NCI-H345 (cell line): ENCODE measurements around the gene PURA.
"Not testable (repeated sequence)": the region's sequence is repeated elsewhere in the genome, so short reads cannot be mapped to it uniquely, and the experiment has no call there.

Experiments
- DNase-seq: peaks from one replicate; lab custom pipeline; 2025; lab: John Stamatoyannopoulos, UW

The PURA gene

GRCh38 chr5:140135127-140135526 lies 21.2 kb downstream of the PURA start:
- DNase-seq, result no peak

DNA sequence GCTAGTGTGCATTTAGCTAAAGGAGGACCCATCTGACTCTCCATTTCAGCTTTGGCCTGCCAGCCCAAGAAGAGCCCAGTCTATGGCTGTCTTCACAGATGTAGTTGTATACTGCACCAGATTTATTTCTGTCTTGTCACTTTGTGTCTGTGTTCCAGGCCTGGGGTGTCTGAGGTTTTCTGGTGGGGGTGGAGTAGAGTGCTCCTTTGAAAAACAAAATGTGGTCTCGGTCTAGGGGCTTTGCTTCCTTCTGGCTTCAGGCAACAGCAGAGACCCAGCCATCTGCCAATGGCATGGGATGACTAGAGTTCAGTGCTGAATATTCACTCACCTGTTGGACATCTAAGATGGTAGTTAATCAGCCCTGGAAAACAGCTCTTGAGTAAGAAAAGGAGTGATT lies 22.7 kb downstream of the PURA start:
- no peak for DNase-seq

DNA sequence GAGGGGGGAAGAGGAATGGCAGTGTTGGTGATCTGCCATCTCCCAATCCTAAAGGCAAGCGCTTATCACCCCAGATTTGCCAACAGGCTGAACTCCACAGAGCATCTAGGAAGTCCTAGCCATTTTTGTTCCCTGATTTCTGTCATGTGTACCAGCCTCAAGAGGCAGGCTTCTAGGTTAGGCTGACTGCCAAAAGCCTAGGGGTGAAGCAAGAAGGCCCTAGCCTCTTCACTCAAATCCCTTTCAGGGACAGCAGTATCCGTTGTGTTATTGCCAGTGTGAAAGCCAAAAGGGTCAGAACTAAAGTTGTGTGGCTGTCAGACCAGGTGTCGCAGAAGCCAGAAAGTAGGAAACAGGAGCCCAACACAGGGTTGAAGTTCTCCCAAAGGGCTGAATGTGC lies 26.5 kb downstream of the PURA start:
- peak; percentile 9 for DNase-seq

- DNase-seq, result no peak
Observed at GRCh38 chr5:140141241-140141640, 27.3 kb downstream of the PURA start.

DNA sequence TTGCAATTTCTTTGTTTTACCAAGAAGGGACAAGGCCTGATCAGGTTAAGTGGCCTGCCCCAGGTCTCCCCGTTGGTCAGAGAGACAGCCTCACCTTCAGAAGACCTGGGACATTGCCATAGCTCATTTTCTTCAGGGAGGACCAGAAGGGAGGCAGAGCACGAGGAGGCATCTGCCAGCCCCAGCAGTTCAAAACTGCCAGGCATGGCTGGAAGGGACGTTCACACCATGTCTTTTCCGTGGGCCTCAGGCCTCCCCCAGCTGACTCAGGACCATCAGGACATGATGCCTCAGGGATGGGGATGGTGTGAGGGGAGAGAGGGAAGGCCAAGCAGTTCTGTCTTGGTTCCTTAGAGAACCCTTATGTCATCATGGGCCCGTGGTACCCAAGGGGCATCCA lies 28.3 kb downstream of the PURA start:
- DNase-seq, result no peak

DNA sequence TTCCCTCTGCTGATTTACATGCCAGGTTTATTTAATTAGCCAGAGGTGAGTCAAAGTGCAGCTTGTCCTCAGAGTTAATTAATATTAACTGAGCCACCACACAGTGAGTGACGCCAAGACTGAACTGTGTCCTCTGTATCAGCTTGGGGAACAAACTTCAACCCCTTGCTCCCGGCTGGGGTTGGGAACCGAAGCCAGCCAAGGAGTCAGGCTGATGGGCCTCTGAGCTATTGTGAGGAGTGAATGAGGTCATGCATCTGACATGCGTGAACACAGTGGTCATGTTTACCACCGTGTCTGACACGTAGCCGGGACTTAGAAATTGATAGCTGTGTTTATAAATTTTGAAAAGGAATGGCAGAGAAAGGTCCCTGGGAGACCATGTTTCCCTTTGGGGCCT lies 28.9 kb downstream of the PURA start:
- no peak for DNase-seq

DNA sequence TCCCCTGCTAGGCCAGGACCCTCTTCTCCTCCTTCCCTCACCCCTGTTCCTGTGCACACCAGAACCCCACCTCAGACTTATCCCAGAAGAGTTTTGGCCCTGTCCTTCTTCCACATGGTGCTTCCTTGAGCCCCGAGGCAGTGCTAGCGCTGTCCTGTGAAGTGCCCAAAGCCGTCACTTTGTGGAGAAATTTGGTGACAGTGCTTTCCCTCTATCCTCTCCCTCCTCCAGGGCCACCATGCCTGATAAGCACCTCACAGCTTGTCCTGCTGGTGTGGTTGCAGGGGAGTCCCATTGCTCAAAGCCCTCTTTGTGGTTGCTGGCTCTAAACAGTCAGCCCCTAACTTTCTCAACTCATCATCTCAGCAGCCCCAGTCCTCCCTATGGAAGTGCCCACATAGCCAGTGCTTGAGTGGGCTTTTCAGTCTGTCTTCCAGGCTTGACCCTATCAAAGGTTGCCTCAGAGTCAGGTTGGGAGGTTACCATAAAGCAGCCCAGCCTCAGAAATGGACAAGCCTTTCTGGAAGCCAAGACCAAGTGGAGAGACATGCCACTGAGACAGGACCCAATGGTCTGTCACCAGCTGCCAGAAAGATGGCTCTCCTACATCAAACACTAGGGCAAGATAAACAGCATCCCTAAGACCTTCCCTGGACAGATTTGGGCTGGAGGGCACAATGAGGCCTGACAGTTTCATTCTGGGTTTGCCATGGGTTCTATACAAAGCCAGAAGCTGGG lies 29.8 kb downstream of the PURA start:
- no peak for DNase-seq

GRCh38 chr5:140145256-140145655 lies 31.3 kb downstream of the PURA start:
- no peak for DNase-seq

DNA sequence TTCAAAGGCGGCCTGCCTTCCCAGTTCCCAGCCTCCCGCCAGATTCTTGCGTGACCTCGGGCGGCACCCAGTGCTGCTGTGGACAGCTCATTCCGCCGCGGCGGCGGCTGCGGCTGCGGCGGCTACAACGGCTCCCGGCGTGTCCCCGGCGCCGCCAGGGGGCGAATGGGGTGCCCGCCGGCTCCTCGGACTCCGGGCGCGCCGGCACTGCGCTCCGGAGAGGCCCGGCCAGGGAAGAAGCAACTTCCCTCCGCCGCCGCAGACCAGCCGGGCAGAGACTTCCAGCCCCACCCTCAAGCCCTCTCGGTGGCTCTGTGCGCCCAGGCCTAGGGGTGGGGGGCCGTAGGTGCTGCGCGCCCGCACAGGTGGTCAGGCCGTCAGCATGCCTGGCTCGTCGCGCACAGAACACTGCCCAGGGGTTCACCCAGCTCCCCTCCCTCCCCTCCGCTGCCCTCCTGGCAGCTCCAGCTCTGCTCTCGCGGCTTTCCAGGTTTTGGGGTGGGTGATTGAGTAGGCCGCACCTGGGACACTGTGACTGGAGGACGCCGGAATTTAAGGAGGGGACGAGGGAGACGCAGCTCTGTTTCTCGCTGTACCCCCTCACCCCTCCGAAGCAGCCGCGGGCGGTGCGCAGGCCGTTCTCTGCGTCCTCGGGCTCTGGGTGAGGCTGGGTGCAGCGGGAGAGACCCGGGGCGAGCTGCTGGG lies 32.1 kb downstream of the PURA start:
- DNase-seq, result no peak

DNA sequence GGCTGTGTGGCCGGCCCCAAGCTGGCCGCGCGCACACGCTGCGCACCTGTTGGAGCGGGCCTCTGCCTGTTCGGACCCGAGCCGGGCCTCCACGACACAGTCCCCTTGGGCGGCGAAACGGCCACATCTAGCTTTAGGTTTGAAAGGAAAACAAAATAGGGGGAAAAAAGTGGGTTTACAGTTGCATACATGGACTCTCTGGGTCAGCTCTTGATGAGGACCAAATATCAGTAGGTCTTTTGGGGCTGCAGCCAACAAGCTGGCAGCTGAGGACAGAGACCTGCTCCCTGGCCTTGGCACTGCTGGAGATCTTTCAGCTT lies 32.6 kb downstream of the PURA start:
- DNase-seq, result no peak

GRCh38 chr5:140147460-140147859 lies 33.6 kb downstream of the PURA start:
- no peak for DNase-seq

DNA sequence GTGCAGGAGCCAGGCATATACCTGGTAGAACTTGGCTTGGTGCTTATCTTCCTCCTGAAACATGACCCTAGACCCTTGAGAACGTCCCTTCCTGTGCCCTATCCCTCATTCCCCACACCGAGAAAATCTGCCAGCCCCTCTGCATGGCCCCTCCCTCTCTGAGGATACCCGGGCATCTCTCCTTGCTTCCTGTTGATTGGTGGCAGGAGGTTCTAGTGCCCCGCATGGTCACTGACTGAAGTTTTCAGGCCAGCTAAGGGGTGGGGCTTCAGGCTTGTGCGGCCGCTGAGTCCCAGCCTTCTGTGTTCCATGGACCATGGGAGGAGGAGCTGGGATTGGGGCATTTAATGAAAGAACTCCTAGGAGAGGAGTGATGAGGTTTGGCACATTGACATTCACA lies 34.6 kb downstream of the PURA start:
- no peak for DNase-seq

DNA sequence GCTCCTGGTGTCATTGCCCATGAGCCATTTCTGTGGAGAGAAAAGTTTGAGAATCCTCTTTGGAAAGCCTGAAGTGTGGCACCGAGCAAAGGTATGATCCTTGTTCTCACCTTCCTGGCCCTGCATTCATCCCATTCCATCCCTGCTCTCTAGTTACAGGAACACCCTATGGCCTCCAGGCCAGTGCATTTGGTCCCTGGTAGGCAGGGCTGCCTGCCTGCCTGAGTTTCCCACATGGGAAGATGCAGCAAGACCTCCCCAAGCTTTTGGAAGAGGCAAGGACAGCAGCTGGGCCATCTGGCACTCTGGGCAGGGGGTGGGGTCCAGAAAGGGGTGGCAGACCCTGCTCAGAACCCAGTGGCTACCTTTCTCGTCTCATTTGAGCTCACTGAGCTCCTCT lies 36.3 kb downstream of the PURA start:
- no peak for DNase-seq

DNA sequence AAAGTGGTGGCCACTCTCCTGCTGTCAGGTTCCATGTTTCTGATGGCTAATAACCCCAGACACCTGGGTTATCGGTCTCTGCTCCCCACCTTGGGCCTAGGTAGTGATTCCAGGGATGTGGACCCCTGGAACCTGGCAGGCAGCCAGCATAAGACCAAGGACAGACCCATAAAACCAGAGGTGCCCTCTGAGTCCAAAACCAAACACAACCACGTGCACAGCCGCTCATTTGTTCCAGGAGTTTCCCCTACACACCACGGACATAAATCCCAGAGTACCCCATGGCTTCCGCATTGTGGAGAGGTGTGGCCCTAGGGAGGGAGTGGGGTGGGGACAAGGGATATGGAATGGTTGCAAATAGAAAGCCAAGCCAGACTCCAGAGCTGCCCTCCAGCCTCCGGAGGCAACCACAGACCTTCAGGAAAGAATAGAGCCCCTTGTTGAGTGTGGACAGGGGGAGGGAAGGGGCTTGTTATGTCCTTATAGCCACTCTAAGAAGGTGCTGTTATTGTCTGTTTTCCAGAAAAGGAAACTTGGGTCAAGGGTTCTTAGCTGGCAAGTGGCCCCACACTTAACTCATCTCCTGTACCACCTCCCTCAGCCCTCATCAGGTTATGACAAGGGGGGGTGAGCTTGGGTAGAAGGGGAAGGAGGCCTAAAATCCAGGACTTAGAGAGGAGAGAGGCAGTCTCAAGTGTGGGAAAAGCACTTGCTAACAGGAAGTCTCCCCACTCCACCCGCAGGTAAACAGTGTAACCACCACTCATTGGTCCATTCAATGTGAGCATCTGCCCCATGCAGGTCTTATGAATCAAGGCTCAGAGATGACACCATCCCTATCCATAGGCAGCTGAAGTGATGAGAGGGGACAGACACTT lies 37.5 kb downstream of the PURA start:
- peak; percentile 58 for DNase-seq

DNA sequence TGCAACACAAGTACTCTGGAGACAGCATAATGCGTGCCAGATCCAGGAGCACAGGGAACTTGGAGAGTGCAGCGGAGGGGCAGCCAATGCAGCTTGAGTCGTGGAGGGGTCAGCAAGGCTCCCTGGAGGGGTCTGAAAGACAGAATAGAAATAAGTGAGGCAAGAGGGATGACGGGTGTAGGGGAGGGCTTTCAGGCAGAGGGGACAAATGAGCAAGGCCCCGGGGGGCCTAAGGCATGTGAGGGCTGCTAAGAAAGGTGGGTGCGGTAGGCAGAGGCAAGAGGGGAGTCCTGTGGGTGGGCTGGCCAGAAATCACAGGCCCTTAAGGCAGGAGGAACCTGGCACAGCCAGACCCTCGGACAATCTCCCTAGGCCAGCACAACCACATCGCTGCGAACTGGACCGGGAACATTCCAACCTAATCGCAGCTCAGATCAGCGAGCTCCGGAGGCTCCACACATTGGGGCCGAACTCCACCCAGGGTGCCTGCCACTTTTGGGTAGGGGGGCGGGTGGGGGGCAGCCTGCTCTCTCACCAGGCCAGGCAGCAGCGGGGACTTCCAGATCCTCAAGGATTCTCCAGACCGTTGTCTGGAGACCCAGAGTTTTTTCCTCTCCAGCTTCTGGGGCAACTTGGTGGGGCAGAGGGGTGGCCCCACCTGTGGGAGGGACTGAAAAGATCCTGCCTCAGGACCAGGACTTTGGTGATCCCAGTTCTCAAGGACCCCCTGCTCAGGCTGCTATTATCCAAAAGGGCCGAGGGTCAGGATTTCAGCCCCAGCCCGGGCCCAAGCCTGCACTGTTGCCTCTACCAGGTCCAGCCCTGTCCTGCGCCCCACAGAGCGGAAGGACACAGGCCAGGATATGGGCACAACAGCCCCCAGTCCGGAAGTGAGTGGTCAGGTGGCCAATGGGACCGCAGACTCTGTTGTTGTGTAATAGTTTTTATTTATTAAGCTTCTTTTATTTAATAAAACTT lies 38.4 kb downstream of the PURA start:
- no peak for DNase-seq

DNA sequence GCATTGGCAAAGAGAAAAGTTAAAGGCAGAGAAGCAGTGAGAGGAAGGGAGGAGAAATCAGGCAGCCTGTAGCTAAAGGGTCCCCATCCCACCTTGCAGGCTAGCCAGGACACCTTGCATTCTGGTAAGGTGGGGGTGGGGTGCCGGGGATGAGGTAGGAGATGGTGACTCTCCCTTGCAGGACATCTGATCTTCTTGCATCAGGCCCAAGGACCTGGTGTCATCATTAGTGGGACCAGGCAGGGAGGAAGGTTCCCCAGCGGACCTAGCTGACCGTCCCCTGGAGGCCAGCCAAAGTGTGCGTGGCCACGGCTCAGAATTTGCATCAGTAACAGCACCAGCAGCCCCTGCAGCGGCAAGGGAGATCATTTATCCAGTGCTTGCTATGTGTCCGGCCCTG lies 39.3 kb downstream of the PURA start:
- no peak for DNase-seq

GRCh38 chr5:140153905-140154304 lies 40.0 kb downstream of the PURA start:
- DNase-seq, result no peak

GRCh38 chr5:140154710-140155381 lies 40.9 kb downstream of the PURA start:
- not testable (repeated sequence) for DNase-seq

GRCh38 chr5:140157032-140157781 lies 43.3 kb downstream of the PURA start:
- DNase-seq, result peak; percentile 85
